HepG2 (cell line): Measurements from ENCODE around the gene SPATA25. TPM values are rescaled to one million over a fixed set of nuclear protein-coding genes. Genes with fewer than 3 reads are reported as not detected.

ENCODE experiments used
- FOXA1 ChIP-seq, 2 experiments: fragments of 450-650 bp in 1 of 2; sonication (generic) in 1 of 2; formaldehyde crosslinking in 1 of 2; IDR thresholded peaks; 2 replicates each; pipeline versions ENCODE4 v1.4.0 to v1.6.1; 2016 to 2020; ENCODE audit warnings: missing genetic modification reagents in 1 of 2
- PHF21A ChIP-seq: sonication (generic); formaldehyde crosslinking; IDR thresholded peaks from 2 replicates; pipeline ENCODE4 v1.5.0; 2020; ENCODE audit warnings: mild to moderate bottlenecking, missing genetic modification reagents
- ZNF607 ChIP-seq: sonication (generic); formaldehyde crosslinking; IDR thresholded peaks from 2 replicates; pipeline ENCODE4 v1.5.1; 2020; ENCODE audit warnings: missing genetic modification reagents, mild to moderate bottlenecking, borderline replicate concordance
- polyA plus RNA-seq, 8 experiments: library from polyadenylated mRNA; depleted of rRNA in 3 of 8; stranded (reverse) in 7 of 8; unstranded in 1 of 8; fragments of >200 nt; fragmentation: Illumina TruSeq in 4 of 8; extraction: Trizol in 4 of 8; gene quantifications; 2 replicates each; pipeline versions ENCODE4 v1.2.1 to v1.2.3, GENCODE V29; 2011 to 2016; ENCODE audit warnings: low read depth in 4 of 8, missing spikeins in 1 of 8, mixed read lengths in 1 of 8; ENCODE audit not compliant: insufficient read depth in 1 of 8
- total RNA-seq, 5 experiments: library from RNA; depleted of rRNA; stranded (reverse); fragments of >200 nt; fragmentation: Illumina TruSeq; extraction: Trizol; gene quantifications; 2 replicates each; pipeline ENCODE4 v1.2.3, GENCODE V29; 2016; ENCODE audit warnings: low read depth in 1 of 5

The SPATA25 gene
- total and polyA plus RNA-seq, 2 of the 13 experiments (the other 11 are each of a cell fraction or from before 2014, with no cell fraction given): 4.8 to 7.6 TPM

DNA sequence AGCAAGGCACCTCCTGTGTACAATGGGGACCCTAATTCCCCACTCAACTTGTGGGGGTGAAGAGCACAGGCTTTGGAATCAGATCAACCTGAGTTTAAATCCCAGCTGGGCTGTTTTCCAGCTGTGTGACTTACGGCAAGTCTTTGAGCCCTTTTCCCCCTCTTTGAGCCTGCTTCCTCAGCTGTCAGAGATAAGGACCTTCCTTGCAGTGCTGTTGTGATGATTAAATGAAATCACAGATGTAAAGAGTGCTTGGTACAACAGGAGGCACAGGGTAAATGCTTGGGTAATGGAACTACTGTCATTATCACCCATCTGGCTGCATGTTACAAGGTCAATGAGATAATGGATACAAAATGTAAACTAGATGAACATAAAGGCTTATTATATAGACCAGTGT lies 50.6 kb downstream of the SPATA25 start (continued):
- TF ChIP-seq FOXA1 (IDR thresholded peaks at IDR 0.05) (no peak), FOXA1 (CRISPR knock-in tag; IDR thresholded peaks at IDR 0.05) (peak; percentile 26; the same call in 1 of the 2 replicates), PHF21A (no peak), ZNF607 (CRISPR knock-in tag) (no peak)

Other genes with a start within 250 kb of the SPATA25 start
- gene WFDC11, start 217.4 kb downstream of the SPATA25 start, total RNA-seq (2016; rRNA removed; fragmentation: Illumina TruSeq; extraction: Trizol): not detected in 2 replicates
- gene WFDC11, start 217.4 kb downstream of the SPATA25 start, polyA plus RNA-seq (2011; rRNA removed): not detected in 2 replicates
- gene WFDC13, start 185.6 kb downstream of the SPATA25 start, total RNA-seq (2016; rRNA removed; fragmentation: Illumina TruSeq; extraction: Trizol): not detected in 2 replicates
- gene WFDC13, start 185.6 kb downstream of the SPATA25 start, polyA plus RNA-seq (2011; rRNA removed): not detected in 2 replicates
- not detected in 2 replicates for gene WFDC10B, start 182.6 kb downstream of the SPATA25 start, total RNA-seq (2016; rRNA removed; fragmentation: Illumina TruSeq; extraction: Trizol)
- 0.24 TPM in 1 of 2 replicates, not detected in the other for gene WFDC10B, start 182.6 kb downstream of the SPATA25 start, polyA plus RNA-seq (2011; rRNA removed)
- gene SPINT4, start 165.3 kb downstream of the SPATA25 start, total RNA-seq (2016; rRNA removed; fragmentation: Illumina TruSeq; extraction: Trizol): not detected in 2 replicates
- gene SPINT4, start 165.3 kb downstream of the SPATA25 start, polyA plus RNA-seq (2011; rRNA removed): not detected in 2 replicates
- gene WFDC3, start 95.7 kb downstream of the SPATA25 start, total RNA-seq (2016; rRNA removed; fragmentation: Illumina TruSeq; extraction: Trizol): 0.40 and 0.58 TPM in 2 replicates
- 0.33 TPM in 1 of 2 replicates, not detected in the other for gene WFDC3, start 95.7 kb downstream of the SPATA25 start, polyA plus RNA-seq (2011; rRNA removed)
- 23.2 and 40.1 TPM in 2 replicates for gene DNTTIP1, start 95.7 kb downstream of the SPATA25 start, total RNA-seq (2016; rRNA removed; fragmentation: Illumina TruSeq; extraction: Trizol)
- gene DNTTIP1, start 95.7 kb downstream of the SPATA25 start, polyA plus RNA-seq (2011; rRNA removed): 56.7 and 56.8 TPM in 2 replicates
- gene UBE2C, start 75.0 kb downstream of the SPATA25 start, total RNA-seq (2016; rRNA removed; fragmentation: Illumina TruSeq; extraction: Trizol): 123 and 139 TPM in 2 replicates
- 58.6 and 100 TPM in 2 replicates for gene UBE2C, start 75.0 kb downstream of the SPATA25 start, polyA plus RNA-seq (2011; rRNA removed)
- 4.7 and 7.1 TPM in 2 replicates for gene TNNC2, start 60.3 kb downstream of the SPATA25 start, total RNA-seq (2016; rRNA removed; fragmentation: Illumina TruSeq; extraction: Trizol)
- gene TNNC2, start 60.3 kb downstream of the SPATA25 start, polyA plus RNA-seq (2011; rRNA removed): 1.8 and 2.5 TPM in 2 replicates
- gene SNX21, start 53.8 kb downstream of the SPATA25 start, total RNA-seq (2016; rRNA removed; fragmentation: Illumina TruSeq; extraction: Trizol): 9.3 and 12.8 TPM in 2 replicates
- gene SNX21, start 53.8 kb downstream of the SPATA25 start, polyA plus RNA-seq (2011; rRNA removed): 7.7 and 9.3 TPM in 2 replicates
- 31.4 and 39.1 TPM in 2 replicates for gene ACOT8, start 30.2 kb downstream of the SPATA25 start, total RNA-seq (2016; rRNA removed; fragmentation: Illumina TruSeq; extraction: Trizol)
- gene ACOT8, start 30.2 kb downstream of the SPATA25 start, polyA plus RNA-seq (2011; rRNA removed): 45.5 and 54.4 TPM in 2 replicates
- gene ZSWIM3, start 30.0 kb downstream of the SPATA25 start, total RNA-seq (2016; rRNA removed; fragmentation: Illumina TruSeq; extraction: Trizol): 5.8 and 7.3 TPM in 2 replicates
- gene ZSWIM3, start 30.0 kb downstream of the SPATA25 start, polyA plus RNA-seq (2011; rRNA removed): 5.2 and 7.1 TPM in 2 replicates
- 11.7 and 16.5 TPM in 2 replicates for gene ZSWIM1, start 6.4 kb downstream of the SPATA25 start, total RNA-seq (2016; rRNA removed; fragmentation: Illumina TruSeq; extraction: Trizol)
- 9.0 and 9.5 TPM in 2 replicates for gene ZSWIM1, start 6.4 kb downstream of the SPATA25 start, polyA plus RNA-seq (2011; rRNA removed)
- 4.1 and 9.7 TPM in 2 replicates for gene NEURL2, start 3.6 kb upstream of the SPATA25 start, total RNA-seq (2016; rRNA removed; fragmentation: Illumina TruSeq; extraction: Trizol)
- 7.2 and 12.2 TPM in 2 replicates for gene NEURL2, start 3.6 kb upstream of the SPATA25 start, polyA plus RNA-seq (2011; rRNA removed)
- 63.8 and 202 TPM in 2 replicates for gene CTSA, start 3.7 kb upstream of the SPATA25 start, total RNA-seq (2016; rRNA removed; fragmentation: Illumina TruSeq; extraction: Trizol)
- gene CTSA, start 3.7 kb upstream of the SPATA25 start, polyA plus RNA-seq (2011; rRNA removed): 222 and 231 TPM in 2 replicates
- gene PLTP, start 24.5 kb upstream of the SPATA25 start, total RNA-seq (2016; rRNA removed; fragmentation: Illumina TruSeq; extraction: Trizol): 7.0 and 16.9 TPM in 2 replicates
- gene PLTP, start 24.5 kb upstream of the SPATA25 start, polyA plus RNA-seq (2011; rRNA removed): 28.6 and 30.7 TPM in 2 replicates
- 18.5 and 20.9 TPM in 2 replicates for gene PCIF1, start 47.1 kb upstream of the SPATA25 start, total RNA-seq (2016; rRNA removed; fragmentation: Illumina TruSeq; extraction: Trizol)
- 21.6 and 24.4 TPM in 2 replicates for gene PCIF1, start 47.1 kb upstream of the SPATA25 start, polyA plus RNA-seq (2011; rRNA removed)
- 6.0 and 13.7 TPM in 2 replicates for gene ZNF335, start 84.6 kb upstream of the SPATA25 start, total RNA-seq (2016; rRNA removed; fragmentation: Illumina TruSeq; extraction: Trizol)
- gene ZNF335, start 84.6 kb upstream of the SPATA25 start, polyA plus RNA-seq (2011; rRNA removed): 9.7 and 12.3 TPM in 2 replicates
- gene MMP9, start 121.3 kb upstream of the SPATA25 start, total RNA-seq (2016; rRNA removed; fragmentation: Illumina TruSeq; extraction: Trizol): not detected in 2 replicates
- gene MMP9, start 121.3 kb upstream of the SPATA25 start, polyA plus RNA-seq (2011; rRNA removed): 0.03 TPM in 1 of 2 replicates, not detected in the other
- gene SLC12A5, start 141.6 kb upstream of the SPATA25 start, total RNA-seq (2016; rRNA removed; fragmentation: Illumina TruSeq; extraction: Trizol): 5.3 and 5.4 TPM in 2 replicates
- 4.3 and 5.6 TPM in 2 replicates for gene SLC12A5, start 141.6 kb upstream of the SPATA25 start, polyA plus RNA-seq (2011; rRNA removed)
- gene NCOA5, start 202.3 kb upstream of the SPATA25 start, total RNA-seq (2016; rRNA removed; fragmentation: Illumina TruSeq; extraction: Trizol): 28.4 and 37.7 TPM in 2 replicates
- 16.5 and 17.5 TPM in 2 replicates for gene NCOA5, start 202.3 kb upstream of the SPATA25 start, polyA plus RNA-seq (2011; rRNA removed)
- gene CD40, start 230.7 kb upstream of the SPATA25 start, total RNA-seq (2016; rRNA removed; fragmentation: Illumina TruSeq; extraction: Trizol): 2.2 and 4.6 TPM in 2 replicates
- gene CD40, start 230.7 kb upstream of the SPATA25 start, polyA plus RNA-seq (2011; rRNA removed): 13.4 TPM in 2 replicates